H9 (cell line): ENCODE measurements around the gene TMEM178B. TPM values are rescaled to one million over a fixed set of nuclear protein-coding genes. Genes with fewer than 3 reads are reported as not detected.

Experiments used
- DNase-seq: peaks from one replicate; pipeline ENCODE4 v3.0.0-alpha.2; 2017
- H2AFZ ChIP-seq: one replicate; pipeline ENCODE4 v1.6.1; 2013; ENCODE audit warnings: mild to moderate bottlenecking, low read length, control low read depth, moderate library complexity
- H2AK5ac ChIP-seq: 2 replicates; pipeline ENCODE4 v1.6.1; 2013; ENCODE audit warnings: low read length, control low read depth, mixed read lengths; ENCODE audit not compliant: insufficient read length
- H2BK120ac ChIP-seq: one replicate; pipeline ENCODE4 v1.6.1; 2013; ENCODE audit warnings: low read depth, mild to moderate bottlenecking, low read length, control low read depth, inconsistent platforms; ENCODE audit not compliant: poor library complexity, severe bottlenecking
- H2BK12ac ChIP-seq: 2 replicates; pipeline ENCODE4 v1.6.1; 2013; ENCODE audit warnings: low read length, control low read depth, mixed read lengths, low read depth; ENCODE audit not compliant: insufficient read length
- H2BK15ac ChIP-seq: 2 replicates; pipeline ENCODE4 v1.6.1; 2013; ENCODE audit warnings: low read depth, low read length, control low read depth
- H2BK20ac ChIP-seq: one replicate; pipeline ENCODE4 v1.6.1; 2013; ENCODE audit warnings: low read depth, mild to moderate bottlenecking, low read length, control low read depth, inconsistent platforms; ENCODE audit not compliant: poor library complexity, severe bottlenecking
- H2BK5ac ChIP-seq: 2 replicates; pipeline ENCODE4 v1.6.1; 2013; ENCODE audit warnings: low read length, control low read depth, mixed read lengths; ENCODE audit not compliant: insufficient read length
- H3K14ac ChIP-seq: 2 replicates; pipeline ENCODE4 v1.6.1; 2013; ENCODE audit warnings: low read length, control low read depth; ENCODE audit not compliant: insufficient read depth
- H3K18ac ChIP-seq: 2 replicates; pipeline ENCODE4 v1.6.1; 2013; ENCODE audit warnings: low read depth, mild to moderate bottlenecking, mixed read lengths, low read length, control low read depth; ENCODE audit not compliant: insufficient read length
- H3K23ac ChIP-seq: 2 replicates; pipeline ENCODE4 v1.6.1; 2013; ENCODE audit warnings: low read length, control low read depth, mixed read lengths, low read depth; ENCODE audit not compliant: insufficient read length
- H3K23me2 ChIP-seq: 2 replicates; pipeline ENCODE4 v1.6.1; 2013; ENCODE audit warnings: low read depth, mild to moderate bottlenecking, mixed read lengths, low read length, control low read depth; ENCODE audit not compliant: insufficient read length, poor library complexity, severe bottlenecking
- H3K27ac ChIP-seq: 2 replicates; pipeline ENCODE4 v1.5.1; 2013; ENCODE audit warnings: low read length, control low read depth, mixed read lengths, low read depth; ENCODE audit not compliant: insufficient read length
- H3K27me3 ChIP-seq: 2 replicates; pipeline ENCODE4 v1.6.1; 2013; ENCODE audit warnings: low read length, control low read depth, inconsistent platforms; ENCODE audit not compliant: insufficient read depth
- H3K4ac ChIP-seq: 2 replicates; pipeline ENCODE4 v1.6.1; 2013; ENCODE audit warnings: low read depth, mild to moderate bottlenecking, control low read depth, inconsistent platforms, low read length, moderate library complexity
- H3K4me1 ChIP-seq: 2 replicates; pipeline ENCODE4 v1.6.1; 2013; ENCODE audit warnings: low read length, control low read depth, inconsistent platforms; ENCODE audit not compliant: insufficient read depth
- H3K4me2 ChIP-seq: 2 replicates; pipeline ENCODE4 v1.6.1; 2013; ENCODE audit warnings: low read length, control low read depth, mixed read lengths; ENCODE audit not compliant: insufficient read length, insufficient read depth
- H3K56ac ChIP-seq: 2 replicates; pipeline ENCODE4 v1.6.1; 2013; ENCODE audit warnings: low read depth, mild to moderate bottlenecking, mixed read lengths, low read length, control low read depth; ENCODE audit not compliant: insufficient read length
- H3K79me1 ChIP-seq: 2 replicates; pipeline ENCODE4 v1.6.1; 2013; ENCODE audit warnings: low read depth, mild to moderate bottlenecking, moderate library complexity, low read length, control low read depth, inconsistent platforms; ENCODE audit not compliant: insufficient read depth, poor library complexity, severe bottlenecking
- H3K79me2 ChIP-seq: 2 replicates; pipeline ENCODE4 v1.6.1; 2013; ENCODE audit warnings: low read length, control low read depth, inconsistent platforms; ENCODE audit not compliant: insufficient read depth
- H3K9ac ChIP-seq: 2 replicates; pipeline ENCODE4 v1.6.1; 2013; ENCODE audit warnings: low read length, control low read depth, mixed read lengths; ENCODE audit not compliant: insufficient read length; ENCODE audit errors: extremely low read depth
- H3K9me3 ChIP-seq: one replicate; pipeline ENCODE4 v1.6.1; 2013; ENCODE audit warnings: low read depth, low read length, inconsistent platforms; ENCODE audit not compliant: control insufficient read depth
- H3T11ph ChIP-seq: one replicate; pipeline ENCODE4 v1.6.1; 2013; ENCODE audit warnings: mild to moderate bottlenecking, low read length, control low read depth, inconsistent platforms
- H4K20me1 ChIP-seq: one replicate; pipeline ENCODE4 v1.6.1; 2013; ENCODE audit not compliant: control insufficient read depth, insufficient read length, insufficient read depth
- H4K5ac ChIP-seq: 2 replicates; pipeline ENCODE4 v1.6.1; 2013; ENCODE audit warnings: low read depth, mild to moderate bottlenecking, mixed read lengths, low read length, control low read depth; ENCODE audit not compliant: insufficient read length
- H4K8ac ChIP-seq: replicated peaks from 2 replicates; pipeline ENCODE4 v1.6.1; 2013; ENCODE audit warnings: low read length, control low read depth, mixed read lengths, low read depth; ENCODE audit not compliant: insufficient read length
- H4K91ac ChIP-seq: 2 replicates; pipeline ENCODE4 v1.6.1; 2013; ENCODE audit warnings: low read depth, mild to moderate bottlenecking, moderate library complexity, mixed read lengths, low read length, control low read depth; ENCODE audit not compliant: insufficient read length
- H3K27ac Mint-ChIP-seq, 3 experiments: 2 replicates in 2 of 3; 3 replicates in 1 of 3; pipeline ENCODE4 v1.8.0; 2020 to 2021; ENCODE audit warnings: mixed read lengths in 3 of 3, mild to moderate bottlenecking in 1 of 3, moderate library complexity in 1 of 3
- H3K27me3 Mint-ChIP-seq: 2 replicates; pipeline ENCODE4 v1.8.0; 2021; ENCODE audit warnings: low read depth, mild to moderate bottlenecking, moderate library complexity, mixed read lengths
- H3K36me3 Mint-ChIP-seq, 3 experiments: 2 replicates in 2 of 3; 3 replicates in 1 of 3; pipeline ENCODE4 v1.8.0; 2020 to 2021; ENCODE audit warnings: low read depth in 3 of 3, mixed read lengths in 3 of 3; ENCODE audit not compliant: insufficient read depth in 1 of 3
- H3K4me1 Mint-ChIP-seq, 2 experiments: 2 replicates each; pipeline ENCODE4 v1.8.0; 2020; ENCODE audit warnings: mixed read lengths in 2 of 2
- H3K4me3 Mint-ChIP-seq, 2 experiments: 2 replicates in 1 of 2; 3 replicates in 1 of 2; pipeline ENCODE4 v1.8.0; 2020 to 2021; ENCODE audit warnings: mild to moderate bottlenecking in 2 of 2, mixed read lengths in 2 of 2, moderate library complexity in 1 of 2
- H3K9me3 Mint-ChIP-seq, 2 experiments: 2 replicates in 1 of 2; 3 replicates in 1 of 2; pipeline ENCODE4 v1.8.0; 2020; ENCODE audit warnings: mild to moderate bottlenecking in 2 of 2, mixed read lengths in 2 of 2, moderate library complexity in 1 of 2
- WGBS: extraction: QIAGEN DNeasy Blood & Tissue Kit; methylation state at CpG from one replicate; pipeline ENCODE4 v1.1.7; 2013; ENCODE audit warnings: missing lambda C conversion rate, low lambda C conversion rate, mixed read lengths; ENCODE audit not compliant: insufficient read length; ENCODE audit errors: extremely low coverage; 5-methylcytosine and 5-hydroxymethylcytosine counted together
- total RNA-seq: library from RNA; stranded (reverse); gene quantifications from 2 replicates; pipeline ENCODE4 v1.2.1, GENCODE V29; 2021
- TF ChIP-seq, protein P1 (sequence below): fragments of 200-600 bp; sonication (generic); conservative IDR thresholded peaks from 3 replicates; pipeline ENCODE4 v1.8.0; 2021; ENCODE audit warnings: antibody characterized with exemption, mild to moderate bottlenecking

TMEM178B gene
- total RNA-seq, 1 experiment from 2014 or later, result 11.3 TPM

DNA sequence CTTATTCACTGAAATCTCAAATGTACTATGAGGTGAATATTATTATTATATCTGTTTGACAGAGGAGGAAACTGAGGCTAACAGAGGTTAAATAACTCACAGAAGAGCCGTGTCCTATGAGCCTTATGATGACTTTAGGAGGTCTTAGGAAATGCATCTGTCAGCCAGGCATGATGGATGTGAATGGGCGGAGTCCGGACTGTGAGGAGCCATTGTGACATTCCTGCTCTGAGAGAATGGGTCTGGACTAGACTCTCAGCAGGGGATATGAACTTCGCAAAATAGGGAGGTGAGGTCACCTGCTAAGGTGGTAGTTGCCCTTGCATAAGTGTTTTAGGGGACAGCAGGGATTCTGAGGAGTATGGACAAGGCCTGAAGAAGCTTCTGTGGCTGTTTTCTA lies 153.6 kb downstream of the TMEM178B start:
- H3K4me3 Mint-ChIP-seq, result no peak overlapping the region
- H4K5ac ChIP-seq, result no peak overlapping the region
- H3K23ac ChIP-seq, result no peak overlapping the region
- no peak overlapping the region for H2BK15ac ChIP-seq
- no peak overlapping the region for H3K14ac ChIP-seq
- no peak overlapping the region for H3T11ph ChIP-seq
- DNase-seq, result no peak
- H3K9me3 Mint-ChIP-seq, result no peaks in the 10 kb centered on the region
- H2BK5ac ChIP-seq, result no peak overlapping the region
- H4K8ac ChIP-seq, result no peak overlapping the region
- H3K23me2 ChIP-seq, result no peaks in the 10 kb centered on the region
- no peak overlapping the region for H3K27ac Mint-ChIP-seq
- peaks cover 9 to 12% of the 10 kb centered on the region in 2 experiments for H3K4me1 Mint-ChIP-seq
- H2AK5ac ChIP-seq, result no peak overlapping the region
- H2BK120ac ChIP-seq, result no peak overlapping the region
- H2AFZ ChIP-seq, result no peak overlapping the region
- no peak overlapping the region for H3K4ac ChIP-seq
- H3K79me1 ChIP-seq, result no peaks in the 10 kb centered on the region
- H4K91ac ChIP-seq, result no peak overlapping the region
- H3K56ac ChIP-seq, result no peak overlapping the region
- TF ChIP-seq, protein P1, sequence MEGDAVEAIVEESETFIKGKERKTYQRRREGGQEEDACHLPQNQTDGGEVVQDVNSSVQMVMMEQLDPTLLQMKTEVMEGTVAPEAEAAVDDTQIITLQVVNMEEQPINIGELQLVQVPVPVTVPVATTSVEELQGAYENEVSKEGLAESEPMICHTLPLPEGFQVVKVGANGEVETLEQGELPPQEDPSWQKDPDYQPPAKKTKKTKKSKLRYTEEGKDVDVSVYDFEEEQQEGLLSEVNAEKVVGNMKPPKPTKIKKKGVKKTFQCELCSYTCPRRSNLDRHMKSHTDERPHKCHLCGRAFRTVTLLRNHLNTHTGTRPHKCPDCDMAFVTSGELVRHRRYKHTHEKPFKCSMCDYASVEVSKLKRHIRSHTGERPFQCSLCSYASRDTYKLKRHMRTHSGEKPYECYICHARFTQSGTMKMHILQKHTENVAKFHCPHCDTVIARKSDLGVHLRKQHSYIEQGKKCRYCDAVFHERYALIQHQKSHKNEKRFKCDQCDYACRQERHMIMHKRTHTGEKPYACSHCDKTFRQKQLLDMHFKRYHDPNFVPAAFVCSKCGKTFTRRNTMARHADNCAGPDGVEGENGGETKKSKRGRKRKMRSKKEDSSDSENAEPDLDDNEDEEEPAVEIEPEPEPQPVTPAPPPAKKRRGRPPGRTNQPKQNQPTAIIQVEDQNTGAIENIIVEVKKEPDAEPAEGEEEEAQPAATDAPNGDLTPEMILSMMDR, result no peak
- H3K4me2 ChIP-seq, result no peak overlapping the region
- H2BK20ac ChIP-seq, result no peak overlapping the region
- no peak overlapping the region for H3K27ac ChIP-seq
- no peak overlapping the region for H3K18ac ChIP-seq
- no peaks in the 10 kb centered on the region; a peak in 1 of 7 replicates for H3K36me3 Mint-ChIP-seq
- H3K9me3 ChIP-seq, result no peaks in the 10 kb centered on the region
- H3K4me1 ChIP-seq, result no peaks in the 10 kb centered on the region; the same call in 1 of the 2 replicates
- no peaks in the 10 kb centered on the region for H3K79me2 ChIP-seq
- no peaks in the 10 kb centered on the region for H3K27me3 Mint-ChIP-seq
- no peaks in the 10 kb centered on the region for H4K20me1 ChIP-seq
- H2BK12ac ChIP-seq, result no peak overlapping the region
- no CpG with 5 or more reads among the region's 4 CpGs for WGBS
- H3K27me3 ChIP-seq, result no peaks in the 10 kb centered on the region
- no peak overlapping the region for H3K9ac ChIP-seq
